GM12801 (cell line): ENCODE results near the gene RUNX1.

ENCODE experiments used
- TF ChIP-seq, protein P1 (sequence below): IDR thresholded peaks from one replicate; pipeline ENCODE4 v1.5.1; 2011; ENCODE audit warnings: control low read depth; ENCODE audit not compliant: insufficient read length; ENCODE audit errors: extremely low read depth

RUNX1 gene

DNA sequence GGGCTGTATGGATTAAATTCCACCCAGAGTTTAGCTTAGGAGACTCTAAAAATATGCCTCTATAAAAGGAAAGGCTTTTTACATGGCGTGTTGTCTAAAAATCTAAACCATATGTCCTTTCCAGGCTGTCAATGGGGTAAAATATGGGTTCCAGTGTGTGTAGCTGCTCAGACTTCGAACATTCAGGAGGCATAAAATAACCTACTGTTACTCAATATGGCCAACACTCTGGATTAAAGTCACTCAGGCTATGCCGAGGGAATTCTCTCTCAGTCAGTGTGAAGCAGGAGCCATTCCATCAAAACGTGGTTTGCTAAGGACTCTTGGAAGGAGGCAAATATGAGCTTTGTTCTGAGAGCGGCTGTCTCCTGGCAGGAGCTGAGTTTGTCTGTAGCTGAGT is 135.3 kb downstream of the RUNX1 start:
- TF ChIP-seq, protein P1, sequence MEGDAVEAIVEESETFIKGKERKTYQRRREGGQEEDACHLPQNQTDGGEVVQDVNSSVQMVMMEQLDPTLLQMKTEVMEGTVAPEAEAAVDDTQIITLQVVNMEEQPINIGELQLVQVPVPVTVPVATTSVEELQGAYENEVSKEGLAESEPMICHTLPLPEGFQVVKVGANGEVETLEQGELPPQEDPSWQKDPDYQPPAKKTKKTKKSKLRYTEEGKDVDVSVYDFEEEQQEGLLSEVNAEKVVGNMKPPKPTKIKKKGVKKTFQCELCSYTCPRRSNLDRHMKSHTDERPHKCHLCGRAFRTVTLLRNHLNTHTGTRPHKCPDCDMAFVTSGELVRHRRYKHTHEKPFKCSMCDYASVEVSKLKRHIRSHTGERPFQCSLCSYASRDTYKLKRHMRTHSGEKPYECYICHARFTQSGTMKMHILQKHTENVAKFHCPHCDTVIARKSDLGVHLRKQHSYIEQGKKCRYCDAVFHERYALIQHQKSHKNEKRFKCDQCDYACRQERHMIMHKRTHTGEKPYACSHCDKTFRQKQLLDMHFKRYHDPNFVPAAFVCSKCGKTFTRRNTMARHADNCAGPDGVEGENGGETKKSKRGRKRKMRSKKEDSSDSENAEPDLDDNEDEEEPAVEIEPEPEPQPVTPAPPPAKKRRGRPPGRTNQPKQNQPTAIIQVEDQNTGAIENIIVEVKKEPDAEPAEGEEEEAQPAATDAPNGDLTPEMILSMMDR: no peak

DNA sequence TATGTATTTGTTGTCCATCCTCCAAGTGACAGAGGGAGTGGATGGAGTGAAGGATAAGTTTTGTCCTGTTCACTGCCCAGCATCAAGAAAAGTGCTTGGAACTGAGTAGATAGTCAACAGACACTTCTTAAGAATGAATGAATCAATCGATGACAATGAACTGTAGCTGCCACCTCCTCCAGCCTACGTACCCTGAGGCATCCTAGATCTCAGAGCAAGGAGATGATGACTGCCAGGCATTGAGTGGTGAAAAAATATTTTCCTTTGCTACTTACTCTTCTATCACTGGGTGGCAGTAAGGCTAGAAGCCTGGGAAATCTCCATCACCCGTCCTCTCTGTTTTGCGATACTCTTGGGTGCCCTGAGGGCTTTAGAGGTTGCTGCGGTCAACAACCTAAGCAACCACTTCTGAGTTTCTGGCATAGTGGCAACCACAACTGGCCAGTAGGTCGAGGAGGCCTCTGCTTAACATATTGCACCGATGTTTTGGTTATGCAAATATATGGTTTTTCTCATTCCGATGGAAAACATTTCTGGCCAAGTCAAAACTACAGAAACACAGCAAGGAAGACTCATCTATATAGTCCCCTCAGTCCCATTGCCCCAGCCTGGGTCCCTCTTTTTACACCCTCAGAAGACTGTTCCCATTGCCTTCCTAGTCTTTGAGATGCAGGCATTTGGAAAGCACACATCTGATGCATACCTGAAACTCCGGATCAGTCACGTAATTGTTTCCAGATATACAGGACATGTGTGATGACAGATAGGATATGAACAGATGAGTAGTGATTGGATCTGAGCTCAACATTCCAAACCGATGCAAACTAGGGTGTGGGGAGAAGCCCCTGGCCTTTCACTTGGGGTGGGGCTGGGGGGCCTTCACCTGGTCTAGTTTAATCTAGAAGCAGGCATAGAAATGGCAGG is 136.8 kb downstream of the RUNX1 start:
- TF ChIP-seq, protein P1: no peak

DNA sequence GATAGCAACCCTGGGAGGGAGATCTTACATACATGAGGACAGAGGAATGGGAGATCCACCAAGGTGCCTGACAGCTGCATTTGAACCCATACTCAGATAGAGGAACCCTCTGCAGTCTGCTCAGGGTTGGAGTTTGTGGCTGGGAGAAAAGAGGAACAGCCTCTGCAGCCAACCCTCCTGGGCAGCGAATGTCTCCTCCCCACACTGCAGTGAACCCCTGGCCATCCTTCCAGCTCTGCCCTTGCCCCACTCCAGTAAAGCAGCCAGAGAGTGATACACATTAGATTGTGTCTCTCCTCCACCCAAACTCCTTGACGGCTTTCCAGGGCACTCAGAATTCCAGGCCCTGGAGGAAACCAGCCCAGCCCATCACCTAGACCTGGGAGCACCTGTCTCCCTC is 137.7 kb downstream of the RUNX1 start:
- TF ChIP-seq, protein P1: no peak

DNA sequence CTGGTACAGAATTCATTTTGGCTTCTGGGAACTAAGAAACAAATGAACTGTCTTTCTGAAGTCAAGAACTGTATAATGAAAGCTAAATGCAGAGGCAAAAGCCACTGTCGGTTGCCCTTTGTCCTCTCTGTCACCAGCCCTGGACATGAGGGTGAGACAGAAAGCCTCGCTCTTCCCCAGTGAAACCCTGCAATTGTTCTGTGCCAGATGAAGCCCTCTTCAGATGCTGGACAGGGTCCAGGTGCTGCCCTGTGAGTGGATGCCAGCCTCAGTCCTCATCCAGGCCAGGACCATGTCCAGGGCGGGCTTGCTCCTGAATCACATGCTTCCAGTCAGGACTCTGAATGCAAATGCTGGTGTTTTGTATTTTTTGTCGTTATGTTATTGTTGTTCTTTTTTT is 138.7 kb downstream of the RUNX1 start:
- TF ChIP-seq, protein P1: no peak

DNA sequence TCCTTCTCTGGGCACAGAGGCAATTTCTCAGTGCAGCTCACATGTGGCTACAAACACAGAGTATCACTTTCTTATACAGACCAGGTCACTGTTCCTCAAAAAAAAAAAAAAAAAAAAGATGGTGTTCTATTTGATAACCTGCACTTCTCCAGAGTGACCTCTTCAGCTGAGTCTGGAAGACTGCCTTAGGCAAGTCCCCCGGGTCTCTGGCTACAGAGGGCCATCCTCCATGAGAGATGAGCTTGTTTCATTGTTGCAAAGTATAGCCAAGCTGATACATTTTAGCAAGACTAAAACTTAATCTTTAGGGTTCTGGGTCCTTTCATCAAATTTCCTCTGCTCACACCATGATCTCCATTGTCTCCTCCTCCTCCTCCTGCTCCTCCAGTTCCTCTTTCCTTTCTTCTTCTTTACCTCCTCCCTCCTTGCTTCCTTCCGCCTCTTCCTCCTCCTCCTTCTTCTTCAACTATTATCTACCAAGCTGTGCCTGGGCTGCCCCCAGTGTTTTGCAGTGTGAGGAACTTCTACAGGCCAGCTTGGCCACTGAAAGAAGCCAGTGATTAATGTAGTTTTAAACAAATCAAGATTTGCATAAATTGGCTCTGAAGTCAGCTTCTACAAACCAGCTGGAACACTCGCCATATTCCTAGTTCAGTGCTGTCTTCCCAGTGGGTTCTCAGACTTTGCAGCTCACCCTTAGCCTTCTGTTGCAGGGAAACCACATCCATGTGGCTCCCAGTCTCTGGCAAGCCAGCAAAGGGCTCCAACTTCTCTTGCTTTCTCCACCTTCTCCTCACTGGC is 139.4 kb downstream of the RUNX1 start:
- TF ChIP-seq, protein P1: no peak

DNA sequence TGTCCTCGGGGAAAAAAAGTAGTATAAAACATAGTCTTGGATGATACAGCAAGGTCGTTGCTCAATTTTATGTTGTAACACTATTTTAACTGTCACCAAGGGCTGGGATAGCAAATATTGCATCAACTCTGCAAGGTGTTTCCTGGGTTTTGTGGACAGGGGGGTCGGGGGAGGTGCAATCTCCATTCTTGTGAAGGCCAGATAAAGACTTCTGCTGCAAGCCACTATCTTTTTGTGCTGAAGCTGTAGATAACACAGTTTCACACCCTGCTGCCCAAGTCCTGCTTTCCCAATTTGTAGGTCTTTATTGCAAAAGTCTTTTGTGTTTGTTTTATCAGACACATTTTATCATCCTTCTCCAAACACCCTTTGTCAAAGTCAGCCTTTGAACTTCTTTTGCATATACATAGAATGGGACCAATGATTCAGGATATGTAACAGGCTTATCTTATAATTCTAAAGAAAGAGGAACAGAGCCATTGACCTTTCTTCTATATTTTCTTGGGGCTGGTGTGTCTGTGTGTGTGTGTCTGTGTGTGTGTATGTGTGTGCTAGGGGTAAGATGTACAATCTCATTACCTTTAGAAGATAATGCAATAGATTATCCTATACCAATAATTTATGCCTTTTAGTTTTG is 140.6 kb downstream of the RUNX1 start:
- TF ChIP-seq, protein P1: no peak
